Aorta (tissue), 5 donors: ENCODE results near the gene DOHH. TPM values are rescaled to one million over a fixed set of nuclear protein-coding genes. Genes with fewer than 3 reads are reported as not detected.
"Not testable (repeated sequence)": the region's sequence is repeated elsewhere in the genome, so short reads cannot be mapped to it uniquely, and the experiment has no call there.

Experiments used
- ATAC-seq: fragments of 200-7000 bp; cut with Tn5 transposase; one replicate; pipeline ENCODE4 v1.9.1; 2022; ENCODE audit warnings: moderate library complexity; ENCODE audit not compliant: low FRiP score
- DNase-seq, 2 donors: peaks; one replicate each; pipeline ENCODE4 v3.0.0-alpha.2; 2020
- H3K27ac ChIP-seq, 2 donors: one replicate each; pipeline ENCODE4 v1.5.1; 2013; ENCODE audit warnings: low read length in 2 of 2, mild to moderate bottlenecking in 2 of 2, moderate library complexity in 2 of 2, control low read depth in 1 of 2, inconsistent platforms in 1 of 2, low read depth in 1 of 2
- H3K27me3 ChIP-seq, 2 donors: one replicate each; pipeline ENCODE4 v1.6.1; 2013; ENCODE audit warnings: control low read depth in 1 of 2, low read length in 1 of 2, mild to moderate bottlenecking in 1 of 2, moderate library complexity in 1 of 2; ENCODE audit not compliant: insufficient read depth in 2 of 2, control insufficient read depth in 1 of 2
- H3K36me3 ChIP-seq, 2 donors: one replicate each; pipeline ENCODE4 v1.6.1; 2013; ENCODE audit warnings: control low read depth in 1 of 2, low read length in 1 of 2, mild to moderate bottlenecking in 1 of 2; ENCODE audit not compliant: insufficient read depth in 2 of 2, control insufficient read depth in 1 of 2
- H3K4me1 ChIP-seq, 2 donors: one replicate each; pipeline ENCODE4 v1.6.1; 2013; ENCODE audit warnings: low read length in 2 of 2, control low read depth in 1 of 2, mild to moderate bottlenecking in 1 of 2, moderate library complexity in 1 of 2; ENCODE audit not compliant: insufficient read depth in 2 of 2, control insufficient read depth in 1 of 2
- H3K4me3 ChIP-seq, 2 donors: one replicate each; pipeline ENCODE4 v1.5.1; 2013; ENCODE audit warnings: low read length in 2 of 2, control low read depth in 1 of 2, mild to moderate bottlenecking in 1 of 2
- H3K9me3 ChIP-seq: one replicate; pipeline ENCODE4 v1.6.1; 2013; ENCODE audit warnings: mild to moderate bottlenecking, low read length; ENCODE audit not compliant: control insufficient read depth
- WGBS, 2 donors: extraction: QIAGEN DNeasy Blood & Tissue Kit; methylation state at CpG; one replicate each; pipeline ENCODE4 v1.1.7; 2013; 5-methylcytosine and 5-hydroxymethylcytosine counted together
- intact Hi-C, 2 donors: fragments of 100-400 bp; cut with DNase I; formaldehyde crosslinking; loops; one replicate each; pipeline versions ENCODE4 v1.14.2 to v1.15.0; 2022
- polyA plus RNA-seq, 2 donors: library from polyadenylated mRNA; stranded (reverse); fragments of 200-250 nt; gene quantifications; one replicate each; pipeline ENCODE4 v1.2.3, GENCODE V29; 2013
- total RNA-seq, 2 donors: library from RNA; stranded (reverse); fragmentation: NEBNext Ultra II Directional; extraction: Animal tissue kit (Norgen Biotek cat#: 25700); gene quantifications; one replicate each; pipeline ENCODE4 v1.2.1, GENCODE V29; 2021
- donor health status: healthy with polysubstance abuse.
- donor health status: Bipolar disorder and iron deficiency.
- donor health status: DM: no; HTN: no; CAD: no.
- donor health status: DM: no; HTN: no; CAD: no.
- donor health status: DM: yes; HTN: yes; CAD: no.

Gene DOHH
- total and polyA plus RNA-seq, 4 donors, result 6.1 to 11.5 (median 7.4) TPM

DNA sequence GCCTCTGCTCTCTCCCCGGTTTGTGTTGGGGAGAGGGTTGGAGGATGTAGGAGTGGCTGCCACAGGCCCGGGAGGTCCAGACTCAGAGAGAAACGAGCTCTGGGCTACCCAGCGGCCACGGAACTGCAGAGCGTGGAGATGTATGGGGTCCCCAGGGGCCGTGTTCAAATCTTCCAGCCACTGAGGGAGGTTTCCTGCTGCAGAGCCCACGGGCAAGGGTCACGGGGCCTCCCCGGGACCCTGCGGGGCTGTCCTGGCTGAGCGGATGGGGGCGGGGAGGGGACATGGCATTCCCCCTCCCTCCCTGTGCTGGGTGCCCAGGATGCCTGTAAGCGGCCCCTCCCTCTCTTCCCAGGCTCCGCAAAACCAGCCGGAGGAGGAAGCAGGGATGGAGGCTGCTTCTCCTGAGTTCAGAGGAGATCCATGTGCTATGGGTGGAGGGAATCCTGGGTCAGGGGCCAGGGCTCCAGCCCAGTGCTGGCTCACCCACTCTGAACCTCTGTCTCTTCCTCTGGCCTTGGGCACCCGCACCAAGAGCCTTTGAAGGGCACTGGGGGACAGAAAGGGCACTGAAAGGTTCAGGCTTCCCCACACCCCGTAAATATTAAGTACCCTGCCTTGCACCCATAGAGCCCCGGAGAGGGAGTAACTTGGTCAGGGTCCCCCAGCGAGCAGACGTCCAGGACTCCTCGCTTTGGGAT, 42.8 kb downstream of the DOHH start:
- no peaks in the 10 kb centered on the region for H3K36me3 ChIP-seq
- ATAC-seq (peak; percentile 40), DNase-seq (peak; percentile 70 to 83)
- 2 to 9% methylated on average over 20 to 22 of the region's 22 CpGs for WGBS, 2 donors
- peaks cover 0 to 2% of the 10 kb centered on the region in 2 donors for H3K4me1 ChIP-seq
- H3K9me3 ChIP-seq, result no peaks in the 10 kb centered on the region
- H3K27me3 ChIP-seq, result no peaks in the 10 kb centered on the region
- intact Hi-C loops, result loop anchor here in 1 of 2 donors (5.0 kb wide), 1 partner anchor 120 kb away; no protein-coding TSS in a partner anchor
- peak overlapping the region; percentile 40 to 96 for H3K27ac ChIP-seq
- H3K4me3 ChIP-seq, result no peak overlapping the region

DNA sequence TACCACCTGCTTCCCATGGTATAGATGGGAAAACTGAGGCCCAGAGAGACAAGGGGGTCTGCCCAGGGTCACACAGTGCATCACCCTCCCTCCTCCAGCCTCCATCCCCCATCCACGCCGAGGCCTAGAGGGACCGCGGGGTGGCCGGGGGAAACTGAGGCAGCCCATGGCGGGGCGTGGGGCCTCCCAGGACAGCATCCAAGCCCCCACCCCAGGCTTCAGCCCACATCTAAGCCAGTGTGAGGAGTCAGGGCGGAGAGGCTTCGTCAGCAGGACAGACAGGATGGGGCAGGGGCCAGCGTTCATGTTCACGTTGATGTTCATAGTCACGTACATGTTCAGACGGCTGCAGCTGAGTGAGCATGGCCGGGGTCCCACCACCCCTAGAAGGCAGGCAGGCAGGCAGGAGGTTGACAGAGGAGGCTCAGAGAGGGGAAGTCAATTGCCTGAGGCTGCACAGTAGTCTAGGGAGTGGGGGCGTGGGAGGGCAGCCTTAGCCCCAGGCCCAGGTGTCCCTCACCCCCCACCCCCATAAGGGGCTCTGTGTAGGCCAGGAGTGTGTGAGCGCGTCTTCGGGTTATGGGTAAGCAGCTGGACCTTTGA, 43.4 kb downstream of the DOHH start:
- ATAC-seq (no peak), DNase-seq (peak in 1 of 2 donors; percentile 73)
- Histone ChIP-seq H3K36me3 (no peaks in the 10 kb centered on the region), H3K27ac (peak overlapping the region in 1 of 2 donors; percentile 96), H3K4me1 (peaks cover 0 to 2% of the 10 kb centered on the region in 2 donors), H3K9me3 (no peaks in the 10 kb centered on the region), H3K4me3 (no peak overlapping the region), H3K27me3 (no peaks in the 10 kb centered on the region)
- 52 to 58% methylated on average over 18 of the region's 18 CpGs for WGBS, 2 donors
- intact Hi-C loops, result loop anchor here in 1 of 2 donors (5.0 kb wide), 1 partner anchor 120 kb away; no protein-coding TSS in a partner anchor

DNA sequence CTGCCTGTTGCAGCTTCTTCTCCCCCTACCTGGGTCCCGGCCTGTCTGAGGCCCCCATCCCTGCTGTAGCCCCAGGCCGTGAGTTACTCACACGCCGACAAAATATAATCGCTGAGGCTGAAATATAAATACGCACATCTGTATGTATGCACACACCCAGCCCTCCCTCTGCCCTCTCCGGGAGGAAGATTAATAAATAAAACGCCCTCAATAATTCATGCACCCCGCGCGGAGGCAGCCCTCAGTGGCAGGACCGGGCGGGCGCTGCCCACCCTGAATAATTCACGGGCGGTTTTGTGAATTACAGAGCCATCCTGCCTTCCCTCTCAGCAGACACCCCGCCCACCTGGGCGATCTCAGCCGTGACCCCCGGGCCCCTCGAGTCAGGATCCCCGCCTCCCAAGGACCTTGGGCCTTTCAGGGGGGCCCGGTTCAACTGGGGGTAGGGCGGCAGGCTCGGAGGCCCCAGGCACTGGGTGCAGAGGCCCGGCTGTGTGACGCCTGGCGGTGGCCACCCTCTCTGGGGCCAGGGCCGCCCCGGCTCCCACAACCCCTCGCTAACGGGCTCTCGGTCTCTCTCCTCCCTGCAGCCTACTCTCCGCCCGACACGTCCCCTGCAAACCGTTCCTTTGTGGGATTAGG, 44.4 kb downstream of the DOHH start:
- peaks cover 0 to 2% of the 10 kb centered on the region in 2 donors for H3K4me1 ChIP-seq

DNA sequence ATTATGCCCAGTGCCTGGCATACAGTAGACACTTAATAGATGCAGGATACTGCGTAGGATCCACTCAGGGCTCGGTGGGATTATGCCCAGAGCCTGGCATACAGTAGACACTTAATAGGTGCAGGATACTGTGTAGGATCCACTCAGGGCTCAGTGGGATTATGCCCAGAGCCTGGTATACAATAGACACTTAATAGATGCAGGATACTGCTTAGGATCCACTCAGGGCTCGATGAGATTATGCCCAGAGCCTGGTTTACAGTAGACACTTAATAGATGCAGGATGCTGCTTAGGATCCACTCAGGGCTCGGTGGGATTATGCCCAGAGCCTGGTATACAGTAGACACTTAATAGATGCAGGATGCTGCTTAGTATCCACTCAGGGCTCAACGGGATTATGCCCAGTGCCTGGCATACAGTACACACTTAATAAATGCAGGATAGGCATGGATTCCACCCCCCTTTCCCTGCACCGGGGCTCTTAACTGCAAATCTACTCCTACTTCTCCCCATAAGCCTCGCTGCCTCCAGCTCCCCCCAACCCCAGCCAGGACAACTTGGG, 45.0 kb downstream of the DOHH start:
- intact Hi-C loops, result loop anchor here in 1 of 2 donors (5.0 kb wide), 1 partner anchor 118 kb away; no protein-coding TSS in a partner anchor
- 71 to 82% methylated on average over 7 of the region's 7 CpGs for WGBS, 2 donors
- Histone ChIP-seq H3K27ac (no peak overlapping the region), H3K4me1 (peaks cover 0 to 2% of the 10 kb centered on the region in 2 donors), H3K36me3 (no peaks in the 10 kb centered on the region), H3K4me3 (no peak overlapping the region), H3K27me3 (no peaks in the 10 kb centered on the region), H3K9me3 (no peaks in the 10 kb centered on the region)
- ATAC-seq (no peak), DNase-seq (no peak)

More for the DNA sequence above, 44.4 kb downstream of the DOHH start:
- Histone ChIP-seq H3K27ac (no peak overlapping the region), H3K27me3 (no peaks in the 10 kb centered on the region), H3K36me3 (no peaks in the 10 kb centered on the region), H3K4me3 (no peak overlapping the region), H3K9me3 (no peaks in the 10 kb centered on the region)
- DNase-seq, result peak in 1 of 2 donors; percentile 66
- intact Hi-C loops, result loop anchor here in 1 of 2 donors (5.0 kb wide), 1 partner anchor 119 kb away; no protein-coding TSS in a partner anchor
- ATAC-seq, result no peak
- 75 to 80% methylated on average over 37 of the region's 37 CpGs for WGBS, 2 donors

DNA sequence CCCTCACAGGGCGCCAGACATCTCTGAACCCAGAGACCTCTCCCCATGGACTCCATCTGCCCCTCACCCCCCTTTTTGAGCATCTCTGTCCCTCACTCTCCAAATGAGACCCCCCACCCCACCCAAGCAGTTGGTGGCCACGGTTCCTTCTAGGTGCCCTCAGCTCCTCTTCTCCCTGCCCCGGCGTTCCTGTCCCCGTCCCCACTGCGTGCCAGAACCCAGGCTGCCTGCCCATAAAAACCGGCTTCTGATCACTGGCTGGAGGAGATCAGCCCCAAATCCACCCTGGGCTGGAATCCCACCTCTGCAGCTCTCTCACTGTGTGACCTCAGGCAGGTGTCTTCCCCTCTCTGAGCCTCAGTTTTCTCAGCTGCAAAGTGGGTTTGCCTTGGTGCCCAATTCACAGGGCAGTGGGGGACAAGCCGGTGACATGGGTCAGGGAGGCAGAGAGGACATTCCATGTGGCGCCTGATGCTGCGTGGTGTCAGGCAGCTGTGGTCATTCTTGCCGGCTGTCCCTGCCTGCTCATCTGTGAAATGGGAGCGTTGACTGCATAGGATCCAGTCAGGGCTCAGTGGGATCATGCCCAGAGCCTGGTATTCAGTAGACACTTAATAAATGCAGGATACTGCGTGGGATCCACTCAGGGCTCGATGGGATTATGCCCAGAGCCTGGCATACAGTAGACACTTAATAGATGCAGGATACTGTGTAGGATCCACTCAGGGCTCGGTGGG, 45.6 kb downstream of the DOHH start:
- no peaks in the 10 kb centered on the region for H3K36me3 ChIP-seq
- DNase-seq, result peak in 1 of 2 donors; percentile 70
- H3K4me3 ChIP-seq, result no peak overlapping the region
- no peak overlapping the region for H3K27ac ChIP-seq
- no peaks in the 10 kb centered on the region for H3K9me3 ChIP-seq
- intact Hi-C loops, result loop anchor here in 1 of 2 donors (5.0 kb wide), 1 partner anchor 118 kb away; no protein-coding TSS in a partner anchor
- WGBS, 2 donors, result 86 to 91% methylated on average over 15 of the region's 15 CpGs
- no peaks in the 10 kb centered on the region for H3K4me1 ChIP-seq
- H3K27me3 ChIP-seq, result no peaks in the 10 kb centered on the region
- ATAC-seq, result no peak

DNA sequence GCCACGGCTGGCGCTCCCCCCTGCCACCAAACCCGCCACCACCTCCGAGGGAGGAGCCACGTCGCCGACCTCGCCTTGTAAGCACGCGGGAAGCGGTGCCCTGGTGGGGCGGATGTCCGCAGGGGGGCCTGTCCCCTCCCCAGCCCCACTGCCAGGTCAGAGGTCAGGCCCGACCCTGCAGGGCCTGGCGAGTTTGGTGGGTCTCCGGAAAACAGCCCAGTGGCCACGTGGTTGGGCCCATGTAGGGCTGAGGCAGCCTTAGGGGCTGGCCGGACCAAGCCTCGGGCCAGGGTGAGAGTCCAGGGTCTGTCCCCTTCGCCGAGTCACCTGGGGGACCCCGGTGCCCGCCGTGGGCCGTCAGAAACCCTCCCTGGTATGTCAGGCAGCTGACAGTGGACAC, 46.6 kb downstream of the DOHH start:
- Histone ChIP-seq H3K27ac (no peak overlapping the region), H3K4me1 (no peaks in the 10 kb centered on the region), H3K4me3 (no peak overlapping the region), H3K9me3 (no peaks in the 10 kb centered on the region), H3K27me3 (no peaks in the 10 kb centered on the region), H3K36me3 (peaks cover 0 to 1% of the 10 kb centered on the region in 2 donors)
- DNase-seq, result peak in 1 of 2 donors; percentile 75
- WGBS, 2 donors, result 77 to 79% methylated on average over 25 of the region's 25 CpGs
- intact Hi-C loops, result no loop called here
- no peak for ATAC-seq

DNA sequence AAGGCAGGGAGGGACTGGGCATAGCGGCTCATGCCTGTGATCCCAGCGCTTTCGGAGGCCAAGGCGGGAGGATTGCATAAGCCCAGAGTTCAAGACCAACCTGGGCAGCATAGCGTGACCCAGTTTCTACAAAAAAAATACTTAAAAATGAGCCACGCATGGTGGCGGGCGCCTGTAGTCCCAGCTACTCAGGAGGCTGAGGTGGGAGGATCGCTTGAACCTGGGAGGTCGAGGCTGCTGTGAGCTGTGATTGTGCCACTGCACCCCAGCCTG, 47.6 kb downstream of the DOHH start:
- intact Hi-C loops, H3K27me3 ChIP-seq, H3K27ac ChIP-seq, H3K4me3 ChIP-seq, H3K4me1 ChIP-seq, DNase-seq, H3K9me3 ChIP-seq, H3K36me3 ChIP-seq, ATAC-seq: not testable (repeated sequence)
- WGBS, 2 donors, result 94 to 96% methylated on average over 10 of the region's 10 CpGs
